Adrenal gland (tissue), 5 donors: ENCODE results near the gene CBLN3.

ENCODE experiments used
- POLR2A ChIP-seq, 2 donors: fragments of 450-650 bp; IDR thresholded peaks; one replicate each; pipeline ENCODE4 v1.6.1; 2017; ENCODE audit warnings: antibody characterized with exemption in 2 of 2, mild to moderate bottlenecking in 2 of 2, moderate library complexity in 1 of 2
- TF ChIP-seq, protein P1 (sequence below), 6 experiments: fragments of 450-650 bp in 4 of 6; fragments of 200-600 bp in 2 of 6; sonication (generic) in 1 of 6; IDR thresholded peaks; 1 replicate in 5 of 6; 2 replicates in 1 of 6; pipeline versions ENCODE4 v1.5.1 to v1.8.0; 2016 to 2021; ENCODE audit warnings: antibody characterized with exemption in 6 of 6, mild to moderate bottlenecking in 2 of 6, moderate library complexity in 1 of 6
- donor health status: DM: no; HTN: no; CAD: no.

DNA sequence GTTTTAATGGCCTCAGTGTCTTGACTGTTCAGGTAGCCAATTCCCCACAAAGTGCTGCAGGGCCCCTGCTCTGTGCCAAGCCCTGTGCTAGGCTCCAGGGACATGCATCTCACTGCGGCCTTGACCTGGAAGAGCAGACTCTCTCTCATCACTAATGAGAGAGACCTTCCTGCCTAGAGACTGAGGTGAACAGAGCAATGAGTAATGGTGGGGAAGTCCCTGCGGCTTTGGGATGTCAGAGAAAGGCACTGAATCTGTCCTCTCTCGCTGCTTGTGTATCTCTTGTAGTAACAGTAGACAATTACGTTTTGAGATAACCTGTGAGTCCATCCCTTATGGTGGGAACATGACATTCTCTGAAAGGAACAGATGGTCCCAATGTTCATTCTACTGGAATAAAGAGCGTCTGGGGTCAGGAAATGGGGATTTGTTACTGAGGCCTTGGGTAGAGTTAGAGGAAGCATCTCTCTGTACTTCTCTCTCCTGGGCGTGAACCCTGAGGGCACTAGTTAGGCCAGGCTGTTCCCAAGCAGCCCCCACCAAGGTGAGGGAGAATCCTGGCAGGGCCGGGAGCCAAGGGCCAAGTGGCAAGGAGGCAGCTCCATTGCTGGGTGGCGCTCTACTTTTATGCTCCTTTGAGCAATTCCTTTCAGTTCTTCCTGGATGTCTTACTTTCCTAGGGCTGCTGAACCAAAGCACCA is 48.0 kb downstream of the CBLN3 start:
- TF ChIP-seq POLR2A (IDR thresholded peaks at IDR 0.05) = no peak
- TF ChIP-seq, protein P1, sequence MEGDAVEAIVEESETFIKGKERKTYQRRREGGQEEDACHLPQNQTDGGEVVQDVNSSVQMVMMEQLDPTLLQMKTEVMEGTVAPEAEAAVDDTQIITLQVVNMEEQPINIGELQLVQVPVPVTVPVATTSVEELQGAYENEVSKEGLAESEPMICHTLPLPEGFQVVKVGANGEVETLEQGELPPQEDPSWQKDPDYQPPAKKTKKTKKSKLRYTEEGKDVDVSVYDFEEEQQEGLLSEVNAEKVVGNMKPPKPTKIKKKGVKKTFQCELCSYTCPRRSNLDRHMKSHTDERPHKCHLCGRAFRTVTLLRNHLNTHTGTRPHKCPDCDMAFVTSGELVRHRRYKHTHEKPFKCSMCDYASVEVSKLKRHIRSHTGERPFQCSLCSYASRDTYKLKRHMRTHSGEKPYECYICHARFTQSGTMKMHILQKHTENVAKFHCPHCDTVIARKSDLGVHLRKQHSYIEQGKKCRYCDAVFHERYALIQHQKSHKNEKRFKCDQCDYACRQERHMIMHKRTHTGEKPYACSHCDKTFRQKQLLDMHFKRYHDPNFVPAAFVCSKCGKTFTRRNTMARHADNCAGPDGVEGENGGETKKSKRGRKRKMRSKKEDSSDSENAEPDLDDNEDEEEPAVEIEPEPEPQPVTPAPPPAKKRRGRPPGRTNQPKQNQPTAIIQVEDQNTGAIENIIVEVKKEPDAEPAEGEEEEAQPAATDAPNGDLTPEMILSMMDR (IDR thresholded peaks at IDR 0.05) = no peak
